Activated CD4-positive, alpha-beta T cell treated with anti-CD3 and anti-CD28 coated beads, Interleukin-2, amount 50 U/mL, for 24 hours (primary cell): ENCODE measurements around the gene PDE4B.
"Not testable (repeated sequence)": the region's sequence is repeated elsewhere in the genome, so short reads cannot be mapped to it uniquely, and the experiment has no call there.

Source experiments
- DNase-seq, 2 donors: peaks; one replicate each; pipeline ENCODE4 v3.0.0-alpha.2; 2020; ENCODE audit warnings: low read depth in 1 of 2, low spot score in 1 of 2

The PDE4B gene

DNA sequence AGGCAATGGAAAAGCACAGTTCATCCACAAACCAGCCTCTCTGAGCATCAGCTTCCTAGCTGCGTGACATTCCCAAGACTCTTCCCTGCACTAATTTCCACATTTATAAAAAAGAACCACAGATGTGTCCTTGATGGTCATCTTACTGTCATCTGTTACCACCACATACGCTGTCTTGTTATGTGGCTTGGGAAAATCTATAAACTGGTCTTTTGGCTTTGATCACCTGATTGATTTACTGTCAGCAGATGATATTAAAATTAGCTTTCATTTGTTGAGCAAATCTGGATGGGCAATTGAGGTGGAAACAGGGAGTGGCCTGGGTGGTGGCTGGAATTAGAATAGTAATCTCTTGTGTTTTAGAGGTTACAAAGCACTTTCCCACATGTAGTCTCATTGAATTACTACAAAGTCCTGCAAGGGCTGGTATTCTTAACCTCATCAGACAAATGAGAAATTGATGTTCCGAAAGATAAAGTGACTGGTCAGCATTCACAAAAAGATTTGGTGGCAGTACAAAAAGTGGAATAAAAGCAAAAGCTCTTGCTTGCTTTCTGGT is 509.6 kb downstream of the PDE4B start:
- DNase-seq: no peak

DNA sequence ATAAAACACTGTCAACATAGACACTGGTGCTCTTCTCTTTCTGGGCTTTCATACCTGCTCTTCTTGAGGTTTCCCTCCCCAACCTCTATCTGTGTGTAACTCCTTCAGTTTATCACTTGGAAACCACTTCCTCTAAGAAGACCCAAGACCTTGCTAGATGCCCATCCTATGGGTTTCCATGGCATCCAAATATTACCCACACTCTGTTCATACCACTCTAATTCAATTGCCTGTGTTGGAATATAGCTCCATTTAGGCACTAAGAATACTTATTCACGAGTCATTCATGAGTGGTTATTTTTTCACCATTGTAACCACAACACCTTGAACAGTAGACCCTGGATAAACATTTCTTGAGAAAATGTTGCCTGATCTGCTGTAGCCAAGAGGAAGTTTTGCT is 510.1 kb downstream of the PDE4B start:
- no peak for DNase-seq

- no peak for DNase-seq
Observed at GRCh38 chr1:66303646-66304045, 511.0 kb downstream of the PDE4B start.

- DNase-seq: no peak
Observed at GRCh38 chr1:66304128-66304527, 511.4 kb downstream of the PDE4B start.

DNA sequence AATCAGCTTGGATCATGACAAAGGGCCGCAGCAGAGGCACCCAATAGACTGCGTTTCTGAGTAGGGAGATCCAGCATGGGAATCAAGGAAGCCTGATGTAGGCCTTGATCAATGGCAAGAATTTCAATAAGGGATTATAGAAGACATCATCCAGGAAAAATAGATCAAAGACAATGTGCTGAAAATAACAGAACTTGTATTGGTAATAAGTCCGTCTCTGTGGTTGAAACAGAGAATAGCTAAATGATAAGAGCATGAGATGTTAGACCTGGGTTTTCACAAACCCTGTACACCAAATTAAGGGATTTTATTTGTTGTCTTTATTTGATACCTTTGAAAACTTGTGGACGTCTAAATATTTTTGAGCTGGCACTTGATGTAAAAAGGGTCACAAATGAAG is 513.2 kb downstream of the PDE4B start:
- DNase-seq: no peak

- DNase-seq: no peak
Observed at GRCh38 chr1:66309006-66309741, 516.5 kb downstream of the PDE4B start.

DNA sequence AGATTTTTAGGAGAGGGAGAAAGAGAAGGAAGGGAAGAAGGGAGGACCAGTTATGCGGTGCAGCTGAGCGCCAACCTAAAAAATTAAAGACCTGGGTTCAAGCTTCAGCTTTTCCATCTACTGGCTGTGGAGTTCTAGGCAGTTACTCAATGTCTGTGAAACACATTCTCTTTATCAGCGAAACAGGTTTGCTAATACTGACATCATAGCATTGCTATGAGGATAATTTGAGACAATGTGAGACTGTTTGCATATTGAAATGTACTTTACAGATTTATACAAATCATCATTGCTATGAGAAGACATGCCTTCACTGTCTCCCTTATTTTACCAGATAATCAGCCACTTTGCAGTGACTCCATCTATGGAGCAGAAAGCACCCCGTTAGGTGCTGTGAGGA is 518.4 kb downstream of the PDE4B start:
- no peak for DNase-seq

- no peak for DNase-seq
Observed at GRCh38 chr1:66311628-66312027, 518.9 kb downstream of the PDE4B start.

GRCh38 chr1:66312271-66312990 is 519.7 kb downstream of the PDE4B start:
- DNase-seq: no peak

GRCh38 chr1:66313429-66313828 is 520.7 kb downstream of the PDE4B start:
- no peak for DNase-seq

- no peak for DNase-seq
Observed at GRCh38 chr1:66315671-66316070, 523.0 kb downstream of the PDE4B start.

GRCh38 chr1:66316464-66317247 is 524.0 kb downstream of the PDE4B start:
- DNase-seq: no peak

- no peak for DNase-seq
Observed at GRCh38 chr1:66317248-66317515, 524.5 kb downstream of the PDE4B start.

DNA sequence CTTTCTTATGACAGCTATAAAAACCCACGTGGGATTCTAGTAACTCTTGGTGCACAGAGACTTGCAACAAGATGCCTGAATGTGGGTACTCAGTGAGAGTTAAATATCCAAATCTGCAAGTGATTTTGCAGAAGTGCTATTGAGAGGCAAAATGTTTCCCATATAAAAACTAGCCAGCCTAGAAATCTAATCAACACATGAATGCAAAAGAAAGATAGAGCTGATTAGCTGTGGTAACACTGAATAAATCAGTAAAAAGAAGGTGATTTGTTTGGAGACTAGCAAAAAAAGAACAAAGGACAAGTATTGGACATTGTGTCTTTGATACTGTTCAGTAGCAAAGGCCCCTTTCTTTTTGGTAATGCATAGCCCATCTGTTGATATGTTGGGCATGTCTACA is 527.5 kb downstream of the PDE4B start:
- DNase-seq: no peak

GRCh38 chr1:66322462-66322861 is 529.8 kb downstream of the PDE4B start:
- DNase-seq: not testable (repeated sequence)

DNA sequence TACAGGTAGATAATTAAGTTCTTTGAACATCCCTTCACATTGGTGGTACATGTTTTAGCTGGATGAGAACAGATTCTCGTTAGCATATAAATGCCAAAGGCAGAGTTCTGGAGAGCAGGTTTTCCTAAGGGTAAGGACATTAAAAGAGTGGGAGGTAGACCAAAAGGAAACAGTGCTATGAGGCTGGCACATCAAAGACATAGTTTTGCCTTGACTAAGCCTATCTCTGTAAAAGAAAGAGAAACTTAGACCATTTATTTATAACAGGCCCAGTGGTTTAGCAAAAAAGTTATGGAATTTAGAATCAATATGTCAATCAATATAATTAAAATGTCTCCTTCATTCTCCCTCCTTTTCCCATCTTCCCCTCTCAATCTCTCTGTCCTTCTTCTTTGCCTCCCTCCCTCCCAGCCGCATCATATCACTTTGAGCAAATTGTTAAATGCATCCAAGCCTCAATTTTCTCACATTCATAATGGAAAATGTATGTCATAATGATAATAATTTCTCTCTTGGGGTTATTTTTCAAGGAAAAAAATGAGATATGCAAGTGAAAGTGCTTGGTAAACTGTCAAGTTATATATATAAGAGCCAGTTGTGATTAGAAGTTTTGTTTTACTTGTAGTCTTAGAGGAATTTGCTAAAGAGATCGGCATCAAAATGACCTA is 531.4 kb downstream of the PDE4B start:
- no peak for DNase-seq

- DNase-seq: no peak
Observed at GRCh38 chr1:66325594-66326380, 533.1 kb downstream of the PDE4B start.

- no peak for DNase-seq
Observed at GRCh38 chr1:66326867-66327266, 534.2 kb downstream of the PDE4B start.

DNA sequence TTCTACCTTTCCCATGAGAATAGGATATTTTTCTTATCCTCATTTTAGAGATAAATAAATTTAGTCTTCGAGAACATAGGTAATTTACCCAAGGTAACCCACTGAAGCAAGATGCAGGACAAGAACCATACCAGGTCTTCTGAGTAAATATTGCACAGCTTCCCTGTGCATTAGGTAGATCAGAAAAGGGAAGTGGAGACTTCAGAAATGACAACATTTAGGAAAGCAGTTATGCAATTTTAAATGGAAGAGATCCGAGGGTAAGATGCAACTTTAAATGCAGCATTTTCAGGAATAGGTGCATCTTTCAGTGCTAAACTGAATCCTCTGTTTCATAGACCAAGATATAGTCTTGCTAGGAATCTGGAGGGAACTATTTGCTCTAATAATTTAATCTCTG is 534.9 kb downstream of the PDE4B start:
- DNase-seq: no peak

- no peak for DNase-seq
Observed at GRCh38 chr1:66328896-66329295, 536.2 kb downstream of the PDE4B start.

- no peak for DNase-seq
Observed at GRCh38 chr1:66330722-66331141, 538.0 kb downstream of the PDE4B start.
